Upper lobe of left lung (tissue), 6 donors: ENCODE data around the gene LARP7. TPM values are rescaled to one million over a fixed set of nuclear protein-coding genes. Genes with fewer than 3 reads are reported as not detected.

Experiments used
- ATAC-seq, 2 donors: fragments of 200-7000 bp; cut with Tn5 transposase; one replicate each; pipeline ENCODE4 v1.9.1; 2022; ENCODE audit warnings: mild to moderate bottlenecking in 2 of 2, moderate library complexity in 2 of 2; ENCODE audit not compliant: low FRiP score in 2 of 2
- DNase-seq, 2 donors: peaks; one replicate each; pipeline ENCODE4 v3.0.0-alpha.2; 2019 to 2020
- H3K27ac ChIP-seq, 4 donors: fragments of 200-600 bp; sonication (generic); one replicate each; pipeline ENCODE4 v1.5.1; 2016 to 2019
- H3K27me3 ChIP-seq, 4 donors: fragments of 200-600 bp; sonication (generic); one replicate each; pipeline ENCODE4 v1.5.1; 2017 to 2019
- H3K36me3 ChIP-seq, 4 donors: fragments of 200-600 bp; sonication (generic); one replicate each; pipeline ENCODE4 v1.5.1; 2016 to 2019
- H3K4me1 ChIP-seq, 4 donors: fragments of 200-600 bp; sonication (generic); one replicate each; pipeline ENCODE4 v1.5.1; 2018 to 2019
- H3K4me3 ChIP-seq, 4 donors: fragments of 200-600 bp; sonication (generic); one replicate each; pipeline ENCODE4 v1.5.1; 2017 to 2019; ENCODE audit warnings: mild to moderate bottlenecking in 2 of 4, moderate library complexity in 1 of 4
- H3K9me3 ChIP-seq, 4 donors: fragments of 200-600 bp; sonication (generic); one replicate each; pipeline ENCODE4 v1.5.1; 2018 to 2019
- CTCF ChIP-seq, 6 experiments: fragments of 450-650 bp in 4 of 6; fragments of 200-600 bp in 2 of 6; sonication (generic) in 2 of 6; IDR thresholded peaks; one replicate each; pipeline ENCODE4 v1.5.1; 2016 to 2019; ENCODE audit warnings: antibody characterized with exemption in 6 of 6
- EP300 ChIP-seq, 4 donors: sonication (generic); formaldehyde crosslinking; IDR thresholded peaks; one replicate each; pipeline ENCODE4 v1.5.1; 2017; ENCODE audit warnings: antibody characterized with exemption in 4 of 4, control low read depth in 2 of 4
- POLR2A ChIP-seq, 4 donors: fragments of 450-650 bp; IDR thresholded peaks; one replicate each; pipeline ENCODE4 v1.5.1; 2016 to 2017; ENCODE audit warnings: antibody characterized with exemption in 4 of 4, mild to moderate bottlenecking in 2 of 4
- POLR2AphosphoS5 ChIP-seq, 2 donors: sonication (generic); formaldehyde crosslinking; IDR thresholded peaks; one replicate each; pipeline ENCODE4 v1.5.1; 2017; ENCODE audit warnings: antibody characterized with exemption in 2 of 2
- WGBS, 2 donors: methylation state at CpG; one replicate each; pipeline ENCODE4 v1.1.5; 2017 to 2018; 5-methylcytosine and 5-hydroxymethylcytosine counted together
- total RNA-seq, 6 donors: library from RNA; depleted of rRNA in 4 of 6; stranded (reverse); fragments of >200 nt in 4 of 6; gene quantifications; one replicate each; pipeline versions ENCODE4 v1.1.0 to v1.2.1, GENCODE V29; 2016 to 2021
- donor health status: DM: no; HTN: no; CAD: no; lungs with moderate emphysema.
- donor health status: DM: no; HTN: yes; CAD: no; lungs with severe emphysema.

The LARP7 gene
- total RNA-seq, 6 donors from 2014 or later, result 27.8 to 46.0 (median 28.4) TPM

GRCh38 chr4:112664611-112665010 lies 27.7 kb downstream of the LARP7 start:
- DNase-seq (no peak), ATAC-seq (no peak)
- WGBS, 2 donors, result 95 to 97% methylated on average over 2 of the region's 2 CpGs
- Histone ChIP-seq H3K9me3 (no peaks in the 10 kb centered on the region), H3K36me3 (peaks cover 0 to under 1% (median 0%) of the 10 kb centered on the region in 4 donors), H3K27ac (no peak overlapping the region), H3K4me1 (no peaks in the 10 kb centered on the region), H3K27me3 (no peaks in the 10 kb centered on the region), H3K4me3 (no peak overlapping the region)
- TF ChIP-seq POLR2AphosphoS5 (IDR thresholded peaks at IDR 0.05), result no peak
- TF ChIP-seq POLR2A (IDR thresholded peaks at IDR 0.05), result no peak
- no peak for TF ChIP-seq CTCF (IDR thresholded peaks at IDR 0.05)
- no peak for TF ChIP-seq EP300 (IDR thresholded peaks at IDR 0.05)

- no peak overlapping the region for H3K27ac ChIP-seq
- DNase-seq, result no peak
- H3K27me3 ChIP-seq, result no peaks in the 10 kb centered on the region
- WGBS, 2 donors, result 86 to 93% methylated on average over 3 of the region's 3 CpGs
- H3K9me3 ChIP-seq, result no peaks in the 10 kb centered on the region
- TF ChIP-seq POLR2AphosphoS5 (IDR thresholded peaks at IDR 0.05) (no peak), EP300 (IDR thresholded peaks at IDR 0.05) (no peak), CTCF (IDR thresholded peaks at IDR 0.05) (no peak), POLR2A (IDR thresholded peaks at IDR 0.05) (no peak)
- no peaks in the 10 kb centered on the region for H3K4me1 ChIP-seq
- no peaks in the 10 kb centered on the region for H3K36me3 ChIP-seq
- H3K4me3 ChIP-seq, result no peak overlapping the region
- no peak for ATAC-seq
Observed at GRCh38 chr4:112668131-112668530, 31.2 kb downstream of the LARP7 start.

GRCh38 chr4:112673076-112673475 lies 36.1 kb downstream of the LARP7 start:
- DNase-seq (no peak), ATAC-seq (no peak)
- H3K9me3 ChIP-seq, result no peaks in the 10 kb centered on the region
- no peak overlapping the region for H3K27ac ChIP-seq
- H3K4me3 ChIP-seq, result no peak overlapping the region
- TF ChIP-seq EP300 (IDR thresholded peaks at IDR 0.05) (no peak), CTCF (IDR thresholded peaks at IDR 0.05) (no peak)
- H3K36me3 ChIP-seq, result no peaks in the 10 kb centered on the region
- no peaks in the 10 kb centered on the region for H3K4me1 ChIP-seq
- H3K27me3 ChIP-seq, result no peaks in the 10 kb centered on the region

- Histone ChIP-seq H3K27me3 (no peaks in the 10 kb centered on the region), H3K9me3 (no peaks in the 10 kb centered on the region), H3K36me3 (no peaks in the 10 kb centered on the region), H3K4me3 (no peak overlapping the region), H3K27ac (no peak overlapping the region), H3K4me1 (no peaks in the 10 kb centered on the region)
- 66 to 68% methylated on average over 1 of the region's 1 CpG for WGBS, 2 donors
- DNase-seq (no peak), ATAC-seq (no peak)
- TF ChIP-seq EP300 (IDR thresholded peaks at IDR 0.05) (no peak), POLR2A (IDR thresholded peaks at IDR 0.05) (no peak), POLR2AphosphoS5 (IDR thresholded peaks at IDR 0.05) (no peak), CTCF (IDR thresholded peaks at IDR 0.05) (no peak)
Observed at GRCh38 chr4:112673686-112674085, 36.7 kb downstream of the LARP7 start.

- H3K9me3 ChIP-seq, result no peaks in the 10 kb centered on the region
- no peak overlapping the region for H3K4me3 ChIP-seq
- H3K27ac ChIP-seq, result no peak overlapping the region
- no peaks in the 10 kb centered on the region for H3K4me1 ChIP-seq
- no peak for DNase-seq
- no peak for ATAC-seq
- no peaks in the 10 kb centered on the region for H3K36me3 ChIP-seq
- H3K27me3 ChIP-seq, result no peaks in the 10 kb centered on the region
- 31 to 72% methylated on average over 1 of the region's 1 CpG for WGBS, 2 donors
- no peak for TF ChIP-seq POLR2AphosphoS5 (IDR thresholded peaks at IDR 0.05)
- no peak for TF ChIP-seq CTCF (IDR thresholded peaks at IDR 0.05)
- TF ChIP-seq EP300 (IDR thresholded peaks at IDR 0.05), result no peak
- no peak for TF ChIP-seq POLR2A (IDR thresholded peaks at IDR 0.05)
Observed at GRCh38 chr4:112674376-112674775, 37.4 kb downstream of the LARP7 start.
